GM23338 (cell line): ENCODE data around the gene GAN. TPM values are rescaled to one million over a fixed set of nuclear protein-coding genes. Genes with fewer than 3 reads are reported as not detected.

Source experiments
- ATAC-seq: fragments of 200-7000 bp; cut with Tn5 transposase; 3 replicates; pipeline ENCODE4 v1.9.1; 2020
- DNase-seq: peaks from one replicate; pipeline ENCODE4 v3.0.0-alpha.2; 2015; ENCODE audit warnings: low spot score
- H2AFZ ChIP-seq: fragments of 200-600 bp; sonication (generic); 2 replicates; pipeline ENCODE4 v1.8.0; 2016; ENCODE audit warnings: antibody characterized with exemption, mild to moderate bottlenecking, moderate library complexity
- H3F3A ChIP-seq: fragments of 200-600 bp; sonication (generic); replicated peaks from 2 replicates; pipeline ENCODE4 v1.8.0; 2017; ENCODE audit warnings: antibody characterized with exemption, mixed run types, low read depth
- H3K27ac ChIP-seq: fragments of 200-600 bp; sonication (generic); 2 replicates; pipeline ENCODE4 v1.6.1; 2016; ENCODE audit warnings: low read depth
- H3K27me3 ChIP-seq: fragments of 200-600 bp; sonication (generic); 2 replicates; pipeline ENCODE4 v1.8.0; 2016; ENCODE audit warnings: mild to moderate bottlenecking, mixed run types, moderate library complexity; ENCODE audit not compliant: insufficient read depth
- H3K36me3 ChIP-seq: fragments of 200-600 bp; sonication (generic); 2 replicates; pipeline ENCODE4 v1.8.0; 2016; ENCODE audit warnings: mild to moderate bottlenecking; ENCODE audit not compliant: insufficient read depth
- H3K4me1 ChIP-seq: fragments of 200-600 bp; sonication (generic); 2 replicates; pipeline ENCODE4 v1.8.0; 2016; ENCODE audit warnings: mild to moderate bottlenecking, moderate library complexity; ENCODE audit not compliant: insufficient read depth
- H3K4me2 ChIP-seq: fragments of 200-600 bp; sonication (generic); 2 replicates; pipeline ENCODE4 v1.7.1; 2017; ENCODE audit warnings: mixed run types
- H3K4me3 ChIP-seq: fragments of 200-600 bp; sonication (generic); 2 replicates; pipeline ENCODE4 v1.6.1; 2016; ENCODE audit warnings: mixed run types
- H3K79me2 ChIP-seq: fragments of 200-600 bp; sonication (generic); replicated peaks from 2 replicates; pipeline ENCODE4 v1.8.0; 2017; ENCODE audit warnings: mild to moderate bottlenecking; ENCODE audit not compliant: insufficient read depth
- H3K9me2 ChIP-seq: fragments of 200-600 bp; sonication (generic); 2 replicates; pipeline ENCODE4 v1.8.0; 2017; ENCODE audit not compliant: insufficient read depth
- H4K20me1 ChIP-seq: fragments of 200-600 bp; sonication (generic); replicated peaks from 2 replicates; pipeline ENCODE4 v1.8.0; 2017; ENCODE audit warnings: mild to moderate bottlenecking; ENCODE audit not compliant: insufficient read depth
- H3K27ac Mint-ChIP-seq: 2 replicates; pipeline ENCODE4 v1.8.0; 2020; ENCODE audit warnings: inconsistent platforms, mild to moderate bottlenecking, moderate library complexity, mixed read lengths
- H3K27me3 Mint-ChIP-seq: 3 replicates; pipeline ENCODE4 v1.8.0; 2022; ENCODE audit warnings: low read depth, mild to moderate bottlenecking, moderate library complexity, mixed read lengths, inconsistent platforms; ENCODE audit not compliant: insufficient read depth, poor library complexity
- H3K36me3 Mint-ChIP-seq: 3 replicates; pipeline ENCODE4 v1.8.0; 2021; ENCODE audit warnings: low read depth, mild to moderate bottlenecking, inconsistent platforms, moderate library complexity, mixed read lengths
- H3K4me1 Mint-ChIP-seq: 3 replicates; pipeline ENCODE4 v1.8.0; 2020; ENCODE audit warnings: mild to moderate bottlenecking, inconsistent platforms, mixed read lengths
- H3K4me3 Mint-ChIP-seq: 3 replicates; pipeline ENCODE4 v1.8.0; 2021; ENCODE audit warnings: moderate library complexity, mild to moderate bottlenecking, inconsistent platforms, mixed read lengths
- H3K9me3 Mint-ChIP-seq: 3 replicates; pipeline ENCODE4 v1.8.0; 2020; ENCODE audit warnings: moderate library complexity, mild to moderate bottlenecking, inconsistent platforms, mixed read lengths
- CREB1 ChIP-seq: fragments of 250-450 bp; sonication (Bioruptor Pico); IDR thresholded peaks from 2 replicates; pipeline ENCODE4 v1.5.0; 2020; ENCODE audit warnings: low read depth, mild to moderate bottlenecking, moderate library complexity
- ETS1 ChIP-seq: IDR thresholded peaks from 2 replicates; pipeline ENCODE4 v1.6.1; 2016; ENCODE audit warnings: antibody characterized with exemption
- EZH2 ChIP-seq: fragments of 200-600 bp; sonication (generic); IDR thresholded peaks from one replicate; pipeline ENCODE4 v1.8.0; 2017; ENCODE audit warnings: antibody characterized with exemption, mild to moderate bottlenecking, low read depth; ENCODE audit not compliant: unreplicated experiment
- EZH2phosphoT487 ChIP-seq: fragments of 200-600 bp; sonication (generic); IDR thresholded peaks from one replicate; pipeline ENCODE4 v1.8.1; 2018; ENCODE audit warnings: antibody characterized with exemption; ENCODE audit not compliant: unreplicated experiment
- JUNB ChIP-seq: IDR thresholded peaks from one replicate; pipeline ENCODE4 v1.6.1; 2016; ENCODE audit warnings: antibody characterized with exemption; ENCODE audit not compliant: unreplicated experiment
- NANOG ChIP-seq: IDR thresholded peaks from 2 replicates; pipeline ENCODE4 v1.6.1; 2016; ENCODE audit warnings: antibody characterized with exemption, borderline replicate concordance
- POLR2AphosphoS5 ChIP-seq: IDR thresholded peaks from 2 replicates; pipeline ENCODE4 v1.6.1; 2016; ENCODE audit warnings: antibody characterized with exemption, low read depth
- REST ChIP-seq: IDR thresholded peaks from one replicate; pipeline ENCODE4 v1.6.1; 2018; ENCODE audit warnings: antibody characterized with exemption; ENCODE audit not compliant: unreplicated experiment
- STAT1 ChIP-seq: IDR thresholded peaks from one replicate; pipeline ENCODE4 v1.6.1; 2016; ENCODE audit warnings: antibody characterized with exemption; ENCODE audit not compliant: unreplicated experiment
- ZNF114 ChIP-seq: fragments of 250-450 bp; sonication (Bioruptor Pico); IDR thresholded peaks from 2 replicates; pipeline ENCODE4 v1.5.0; 2020; ENCODE audit warnings: mild to moderate bottlenecking, moderate library complexity
- ZNF331 ChIP-seq: fragments of 250-450 bp; sonication (Bioruptor Pico); IDR thresholded peaks from 2 replicates; pipeline ENCODE4 v1.5.0; 2020; ENCODE audit warnings: low read depth, mild to moderate bottlenecking, moderate library complexity
- polyA plus RNA-seq: library from polyadenylated mRNA; unstranded; fragments of >200 nt; fragmentation: Nextera tagmentation; extraction: Ambion mirVana; gene quantifications from 2 replicates; pipeline ENCODE4 v1.2.1, GENCODE V29; 2016
- total RNA-seq: library from RNA; depleted of rRNA; stranded (reverse); fragments of >200 nt; shearing (Covaris generic); gene quantifications from 2 replicates; pipeline ENCODE4 v1.2.3, GENCODE V29; 2014
- TF ChIP-seq, protein P1 (sequence below), 2 experiments: fragments of 200-600 bp in 1 of 2; sonication (generic) in 1 of 2; conservative IDR thresholded peaks; 2 replicates each; pipeline versions ENCODE4 v1.5.1 to v1.6.1; 2016 to 2017; ENCODE audit warnings: antibody characterized with exemption in 2 of 2, low read depth in 2 of 2, mild to moderate bottlenecking in 2 of 2, moderate library complexity in 1 of 2

The GAN gene
- total and polyA plus RNA-seq, 2 experiments from 2014 or later = 8.1 to 28.5 TPM

GRCh38 chr16:81367821-81368220, 53.1 kb downstream of the GAN start (continued):
- TF ChIP-seq, protein P1, sequence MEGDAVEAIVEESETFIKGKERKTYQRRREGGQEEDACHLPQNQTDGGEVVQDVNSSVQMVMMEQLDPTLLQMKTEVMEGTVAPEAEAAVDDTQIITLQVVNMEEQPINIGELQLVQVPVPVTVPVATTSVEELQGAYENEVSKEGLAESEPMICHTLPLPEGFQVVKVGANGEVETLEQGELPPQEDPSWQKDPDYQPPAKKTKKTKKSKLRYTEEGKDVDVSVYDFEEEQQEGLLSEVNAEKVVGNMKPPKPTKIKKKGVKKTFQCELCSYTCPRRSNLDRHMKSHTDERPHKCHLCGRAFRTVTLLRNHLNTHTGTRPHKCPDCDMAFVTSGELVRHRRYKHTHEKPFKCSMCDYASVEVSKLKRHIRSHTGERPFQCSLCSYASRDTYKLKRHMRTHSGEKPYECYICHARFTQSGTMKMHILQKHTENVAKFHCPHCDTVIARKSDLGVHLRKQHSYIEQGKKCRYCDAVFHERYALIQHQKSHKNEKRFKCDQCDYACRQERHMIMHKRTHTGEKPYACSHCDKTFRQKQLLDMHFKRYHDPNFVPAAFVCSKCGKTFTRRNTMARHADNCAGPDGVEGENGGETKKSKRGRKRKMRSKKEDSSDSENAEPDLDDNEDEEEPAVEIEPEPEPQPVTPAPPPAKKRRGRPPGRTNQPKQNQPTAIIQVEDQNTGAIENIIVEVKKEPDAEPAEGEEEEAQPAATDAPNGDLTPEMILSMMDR (conservative IDR thresholded peaks at IDR 0.05; ENCODE audit: low read depth in 2 of 2) = no peak
- no peak for TF ChIP-seq ZNF331 (CRISPR knock-in tag)
- TF ChIP-seq POLR2AphosphoS5 = no peak
- TF ChIP-seq EZH2 = no peak
- TF ChIP-seq EZH2phosphoT487 = no peak
- no peak for TF ChIP-seq JUNB
- TF ChIP-seq ETS1 = no peak
- no peak for TF ChIP-seq ZNF114 (CRISPR knock-in tag)
- TF ChIP-seq NANOG = no peak
- TF ChIP-seq CREB1 (CRISPR knock-in tag) = no peak
- no peak for TF ChIP-seq STAT1
- TF ChIP-seq REST = no peak

DNA sequence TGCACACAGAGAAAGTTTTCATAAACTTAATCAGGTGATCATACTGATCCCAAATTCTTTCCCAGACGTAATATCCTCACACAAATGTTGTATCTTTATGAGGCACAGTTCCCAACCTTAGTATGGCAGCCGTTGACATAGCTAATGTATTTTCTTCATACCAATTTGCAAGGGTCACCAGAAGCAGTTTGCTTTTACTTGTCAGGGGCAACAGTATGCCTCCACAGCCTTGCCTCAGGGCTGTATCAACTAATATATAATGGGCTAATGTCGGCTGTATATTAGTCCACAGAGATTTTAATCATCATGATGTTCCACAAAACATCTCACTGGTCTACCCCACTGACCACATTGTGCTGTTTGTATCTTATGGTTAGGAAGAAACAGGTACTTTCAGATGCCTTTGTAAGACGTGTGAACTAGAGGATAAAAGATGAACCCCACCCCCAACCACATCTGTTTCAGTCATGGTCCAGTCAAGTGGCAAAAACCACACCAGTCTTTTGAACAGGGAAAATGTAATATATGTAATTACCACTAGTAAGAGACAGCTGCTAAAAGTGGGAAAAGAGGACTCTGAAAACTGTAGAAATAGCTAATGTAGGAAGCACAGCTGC, 55.2 kb downstream of the GAN start:
- no peaks in the 10 kb centered on the region for H3K4me1 ChIP-seq
- TF ChIP-seq EZH2phosphoT487 (no peak), POLR2AphosphoS5 (no peak), NANOG (no peak), EZH2 (no peak)
- TF ChIP-seq, protein P1 (conservative IDR thresholded peaks at IDR 0.05; ENCODE audit: low read depth in 2 of 2) = no peak
- no peaks in the 10 kb centered on the region for H3K27me3 Mint-ChIP-seq
- H3K4me1 Mint-ChIP-seq = no peaks in the 10 kb centered on the region
- H3K9me2 ChIP-seq = no peaks in the 10 kb centered on the region
- no peak overlapping the region for H3K27ac ChIP-seq
- H4K20me1 ChIP-seq = 0 out of 2 replicates have a peak, but pooled peaks cover 5% of the 10 kb centered on the region
- H3K4me3 ChIP-seq = no peak overlapping the region
- H3K36me3 ChIP-seq = peaks cover 35% of the 10 kb centered on the region
- H3K36me3 Mint-ChIP-seq = peaks cover 23% of the 10 kb centered on the region
- H3K4me3 Mint-ChIP-seq = no peak overlapping the region
- no peaks in the 10 kb centered on the region for H3K79me2 ChIP-seq
- DNase-seq (no peak), ATAC-seq (no peak)
- no peak overlapping the region for H2AFZ ChIP-seq
- no peaks in the 10 kb centered on the region for H3K9me3 Mint-ChIP-seq
- H3K4me2 ChIP-seq = no peak overlapping the region
- peaks cover 8% of the 10 kb centered on the region; the same call in 1 of the 2 replicates for H3F3A ChIP-seq
- H3K27ac Mint-ChIP-seq = no peak overlapping the region
- H3K27me3 ChIP-seq = no peaks in the 10 kb centered on the region
